ENCODE results near the gene GNAS. TPM values are rescaled to one million over a fixed set of nuclear protein-coding genes. Genes with fewer than 3 reads are reported as not detected.
A peak's percentile ranks its signal among the peaks of the same experiment; 100 is the strongest.

The GNAS gene
- total RNA-seq, 1 donor from 2014 or later, result 1,218 TPM

DNA sequence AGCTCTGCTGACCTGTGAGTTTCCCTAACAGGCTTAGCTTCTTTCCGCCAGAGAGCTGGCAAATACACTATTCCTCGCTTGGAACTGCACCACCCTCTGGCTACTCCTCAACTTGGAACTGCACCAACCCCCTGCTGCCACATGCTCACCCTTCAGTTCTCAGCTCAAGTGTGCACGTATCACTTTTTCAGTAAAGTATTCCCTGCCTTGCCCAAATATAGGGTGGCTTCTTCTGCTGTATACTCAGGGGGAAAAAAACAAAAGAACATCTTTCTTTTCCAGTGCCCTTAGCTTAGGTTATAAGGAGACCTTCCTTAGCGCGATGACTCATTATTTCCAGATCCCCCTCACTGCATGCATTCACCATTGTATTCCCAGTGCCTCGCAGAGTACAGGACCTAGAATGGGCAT lies 23.0 kb upstream of the GNAS start:
- no peak overlapping the region for H3K4me3 Mint-ChIP-seq
- H3K36me3 Mint-ChIP-seq, result peaks cover 7% of the 10 kb centered on the region
- no peaks in the 10 kb centered on the region for H3K4me1 Mint-ChIP-seq
- no peak overlapping the region for H3K27ac Mint-ChIP-seq
- peaks cover 4% of the 10 kb centered on the region for H3K9me3 Mint-ChIP-seq
- DNase-seq (ENCODE audit: low spot score in 2 of 2, unreplicated experiment in 2 of 2), result no peak
- H3K27me3 Mint-ChIP-seq (ENCODE audit: low read depth), result peaks cover 25% of the 10 kb centered on the region
- TF ChIP-seq, protein P1, sequence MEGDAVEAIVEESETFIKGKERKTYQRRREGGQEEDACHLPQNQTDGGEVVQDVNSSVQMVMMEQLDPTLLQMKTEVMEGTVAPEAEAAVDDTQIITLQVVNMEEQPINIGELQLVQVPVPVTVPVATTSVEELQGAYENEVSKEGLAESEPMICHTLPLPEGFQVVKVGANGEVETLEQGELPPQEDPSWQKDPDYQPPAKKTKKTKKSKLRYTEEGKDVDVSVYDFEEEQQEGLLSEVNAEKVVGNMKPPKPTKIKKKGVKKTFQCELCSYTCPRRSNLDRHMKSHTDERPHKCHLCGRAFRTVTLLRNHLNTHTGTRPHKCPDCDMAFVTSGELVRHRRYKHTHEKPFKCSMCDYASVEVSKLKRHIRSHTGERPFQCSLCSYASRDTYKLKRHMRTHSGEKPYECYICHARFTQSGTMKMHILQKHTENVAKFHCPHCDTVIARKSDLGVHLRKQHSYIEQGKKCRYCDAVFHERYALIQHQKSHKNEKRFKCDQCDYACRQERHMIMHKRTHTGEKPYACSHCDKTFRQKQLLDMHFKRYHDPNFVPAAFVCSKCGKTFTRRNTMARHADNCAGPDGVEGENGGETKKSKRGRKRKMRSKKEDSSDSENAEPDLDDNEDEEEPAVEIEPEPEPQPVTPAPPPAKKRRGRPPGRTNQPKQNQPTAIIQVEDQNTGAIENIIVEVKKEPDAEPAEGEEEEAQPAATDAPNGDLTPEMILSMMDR (IDR thresholded peaks at IDR 0.05; ENCODE audit: unreplicated experiment), result no peak

DNA sequence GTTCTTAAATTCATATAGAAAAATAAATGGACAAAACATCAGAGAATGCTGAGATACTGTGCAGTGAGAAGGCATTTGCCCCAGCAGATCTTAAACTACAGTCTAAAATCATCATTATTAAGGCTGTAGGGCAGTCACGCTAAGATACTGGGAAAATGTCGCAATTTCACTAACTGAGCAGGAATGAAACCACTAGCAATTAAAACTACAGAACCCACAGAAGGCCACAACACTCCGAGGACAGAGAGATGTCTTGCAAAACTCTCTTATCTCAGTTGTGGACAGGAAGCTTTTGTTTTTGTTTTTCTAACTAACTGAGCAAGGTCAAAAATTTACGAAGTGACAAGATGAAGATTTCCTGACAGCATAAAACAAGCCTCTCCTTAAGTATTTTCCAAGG lies 20.1 kb upstream of the GNAS start:
- peaks cover 53% of the 10 kb centered on the region for H3K27me3 Mint-ChIP-seq (ENCODE audit: low read depth)
- H3K4me1 Mint-ChIP-seq, result peaks cover 11% of the 10 kb centered on the region
- TF ChIP-seq, protein P1 (IDR thresholded peaks at IDR 0.05; ENCODE audit: unreplicated experiment), result no peak
- H3K27ac Mint-ChIP-seq, result no peak overlapping the region
- no peak overlapping the region for H3K4me3 Mint-ChIP-seq
- peaks cover 7% of the 10 kb centered on the region for H3K36me3 Mint-ChIP-seq
- peaks cover 4% of the 10 kb centered on the region for H3K9me3 Mint-ChIP-seq
- no peak for DNase-seq (ENCODE audit: low spot score in 2 of 2, unreplicated experiment in 2 of 2)

DNA sequence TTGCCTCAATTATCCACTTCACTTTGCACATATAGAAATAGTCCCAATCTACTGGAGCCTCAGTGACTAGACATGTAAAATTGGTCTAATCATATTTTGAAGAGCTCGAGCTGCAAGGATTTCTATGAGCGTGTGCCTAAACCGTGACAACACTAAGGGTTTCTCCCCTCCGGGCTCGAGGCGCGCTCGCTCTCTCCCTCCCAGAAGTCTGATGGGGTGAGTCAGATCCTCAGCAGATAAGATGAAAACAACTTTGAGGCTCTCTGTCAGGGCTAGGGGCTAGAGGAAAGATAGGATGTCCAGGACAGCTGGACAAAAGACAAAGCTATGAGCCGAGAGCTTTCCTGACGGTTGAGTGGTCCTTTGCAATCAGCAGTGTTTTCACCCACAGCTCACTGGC lies 18.6 kb upstream of the GNAS start:
- H3K27ac Mint-ChIP-seq, result no peak overlapping the region
- peaks cover 7% of the 10 kb centered on the region for H3K36me3 Mint-ChIP-seq
- TF ChIP-seq, protein P1 (IDR thresholded peaks at IDR 0.05; ENCODE audit: unreplicated experiment), result no peak
- H3K27me3 Mint-ChIP-seq (ENCODE audit: low read depth), result peaks cover 68% of the 10 kb centered on the region
- no peak for DNase-seq (ENCODE audit: low spot score in 2 of 2, unreplicated experiment in 2 of 2)
- peaks cover 11% of the 10 kb centered on the region for H3K4me1 Mint-ChIP-seq
- H3K9me3 Mint-ChIP-seq, result peaks cover 4% of the 10 kb centered on the region
- no peak overlapping the region for H3K4me3 Mint-ChIP-seq

DNA sequence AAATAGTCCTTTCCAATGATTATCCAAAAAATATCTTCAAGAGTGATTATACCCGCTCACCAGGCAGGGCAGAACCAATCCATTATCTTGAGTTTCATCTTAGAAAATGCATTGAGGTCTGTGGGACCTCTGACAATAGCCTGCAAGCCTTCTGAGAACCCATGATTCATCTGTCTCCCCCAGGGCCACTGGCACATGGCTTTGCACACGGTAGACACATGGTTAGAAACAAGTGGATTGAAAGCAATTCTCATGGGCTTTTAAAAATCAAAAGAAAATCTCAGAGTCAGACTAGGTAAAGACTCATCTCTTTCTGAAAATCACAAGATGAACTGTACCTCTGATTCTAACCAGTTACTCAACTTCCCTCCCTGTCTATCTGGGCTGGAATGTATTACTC lies 17.3 kb upstream of the GNAS start:
- TF ChIP-seq, protein P1 (IDR thresholded peaks at IDR 0.05; ENCODE audit: unreplicated experiment), result no peak
- H3K4me3 Mint-ChIP-seq, result no peak overlapping the region
- peaks cover 6% of the 10 kb centered on the region for H3K36me3 Mint-ChIP-seq
- H3K27me3 Mint-ChIP-seq (ENCODE audit: low read depth), result peaks cover 78% of the 10 kb centered on the region
- H3K4me1 Mint-ChIP-seq, result peaks cover 19% of the 10 kb centered on the region
- H3K27ac Mint-ChIP-seq, result no peak overlapping the region
- DNase-seq (ENCODE audit: low spot score in 2 of 2, unreplicated experiment in 2 of 2), result no peak
- peaks cover 4% of the 10 kb centered on the region for H3K9me3 Mint-ChIP-seq

DNA sequence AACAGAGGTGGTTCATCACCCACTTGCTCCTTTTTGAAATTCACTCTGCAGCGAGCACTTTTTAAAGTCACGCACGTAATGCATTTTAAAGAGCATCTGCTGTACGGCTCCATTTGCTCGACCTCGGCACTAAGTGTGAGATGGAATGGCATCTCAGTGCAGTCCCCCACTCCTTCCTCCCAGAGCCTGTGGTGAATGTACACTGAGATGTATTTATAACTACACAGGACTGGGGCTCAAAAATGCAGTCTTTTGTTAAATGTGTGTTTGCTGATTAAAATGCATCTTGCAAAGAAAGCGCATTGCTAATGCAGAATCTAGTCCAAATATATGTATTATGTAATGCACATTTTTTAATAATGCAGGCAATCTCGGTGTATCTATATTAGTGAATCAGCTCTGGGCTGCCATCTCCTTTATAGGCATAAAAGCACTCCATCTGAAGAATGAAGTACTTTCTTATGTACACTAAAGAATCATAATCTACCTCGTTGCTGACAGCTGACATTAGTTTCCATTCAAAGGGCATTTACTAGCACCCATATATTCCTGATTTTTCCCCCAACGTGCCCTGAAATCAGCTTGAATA lies 15.8 kb upstream of the GNAS start:
- peak overlapping the region; percentile 39 for H3K27ac Mint-ChIP-seq
- peaks cover 28% of the 10 kb centered on the region for H3K4me1 Mint-ChIP-seq
- no peak overlapping the region for H3K4me3 Mint-ChIP-seq
- DNase-seq (ENCODE audit: low spot score in 2 of 2, unreplicated experiment in 2 of 2), result no peak
- peaks cover 93% of the 10 kb centered on the region for H3K27me3 Mint-ChIP-seq (ENCODE audit: low read depth)
- H3K9me3 Mint-ChIP-seq, result no peaks in the 10 kb centered on the region
- TF ChIP-seq, protein P1 (IDR thresholded peaks at IDR 0.05; ENCODE audit: unreplicated experiment), result no peak
- peaks cover 14% of the 10 kb centered on the region for H3K36me3 Mint-ChIP-seq

DNA sequence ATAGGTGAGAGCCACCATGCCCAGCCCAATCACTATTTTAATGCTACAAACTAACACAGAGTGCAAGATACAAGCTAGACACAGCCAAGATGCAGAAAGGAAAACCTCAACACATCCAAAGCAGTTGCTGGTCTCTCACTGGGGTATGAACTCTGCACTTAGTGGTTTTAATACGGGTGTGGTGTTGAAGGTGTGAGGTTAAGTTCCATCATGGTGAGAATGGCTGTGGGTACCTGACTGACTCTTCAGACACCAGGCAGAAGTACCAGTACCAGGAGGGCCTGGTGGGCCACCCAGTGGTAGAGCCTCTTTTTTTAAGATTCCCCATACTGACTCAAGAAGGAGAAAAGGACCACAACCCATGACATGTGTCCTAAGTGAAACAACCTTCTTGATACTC lies 14.8 kb upstream of the GNAS start:
- Mint-ChIP-seq H3K4me3 (no peak overlapping the region), H3K27ac (no peak overlapping the region), H3K9me3 (no peaks in the 10 kb centered on the region), H3K4me1 (peaks cover 28% of the 10 kb centered on the region), H3K36me3 (peaks cover 20% of the 10 kb centered on the region), H3K27me3 (ENCODE audit: low read depth) (peaks cover 99% of the 10 kb centered on the region)
- TF ChIP-seq, protein P1 (IDR thresholded peaks at IDR 0.05; ENCODE audit: unreplicated experiment), result no peak
- DNase-seq (ENCODE audit: low spot score in 2 of 2, unreplicated experiment in 2 of 2), result no peak
